ENCODE measurements around the gene MALSU1. TPM values are rescaled to one million over a fixed set of nuclear protein-coding genes. Genes with fewer than 3 reads are reported as not detected.

The MALSU1 gene
- total and polyA plus RNA-seq, 8 donors, result 10.7 to 29.4 (median 21.2) TPM

GRCh38 chr7:23334482-23335056 is 35.4 kb downstream of the MALSU1 start:
- TF ChIP-seq, protein P1, sequence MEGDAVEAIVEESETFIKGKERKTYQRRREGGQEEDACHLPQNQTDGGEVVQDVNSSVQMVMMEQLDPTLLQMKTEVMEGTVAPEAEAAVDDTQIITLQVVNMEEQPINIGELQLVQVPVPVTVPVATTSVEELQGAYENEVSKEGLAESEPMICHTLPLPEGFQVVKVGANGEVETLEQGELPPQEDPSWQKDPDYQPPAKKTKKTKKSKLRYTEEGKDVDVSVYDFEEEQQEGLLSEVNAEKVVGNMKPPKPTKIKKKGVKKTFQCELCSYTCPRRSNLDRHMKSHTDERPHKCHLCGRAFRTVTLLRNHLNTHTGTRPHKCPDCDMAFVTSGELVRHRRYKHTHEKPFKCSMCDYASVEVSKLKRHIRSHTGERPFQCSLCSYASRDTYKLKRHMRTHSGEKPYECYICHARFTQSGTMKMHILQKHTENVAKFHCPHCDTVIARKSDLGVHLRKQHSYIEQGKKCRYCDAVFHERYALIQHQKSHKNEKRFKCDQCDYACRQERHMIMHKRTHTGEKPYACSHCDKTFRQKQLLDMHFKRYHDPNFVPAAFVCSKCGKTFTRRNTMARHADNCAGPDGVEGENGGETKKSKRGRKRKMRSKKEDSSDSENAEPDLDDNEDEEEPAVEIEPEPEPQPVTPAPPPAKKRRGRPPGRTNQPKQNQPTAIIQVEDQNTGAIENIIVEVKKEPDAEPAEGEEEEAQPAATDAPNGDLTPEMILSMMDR (IDR thresholded peaks at IDR 0.05), result no peak
- H3K4me1 ChIP-seq, result peaks cover 17 to 36% (median 29%) of the 10 kb centered on the region in 3 donors
- intact Hi-C loops (cut with DNase I), result no loop called here
- peak in 3 of 6 donors; percentile 11 to 58 (median 39) for DNase-seq
- WGBS, 2 donors, result 9 to 10% methylated on average over 5 of the region's 5 CpGs
- H3K27me3 ChIP-seq, result peaks cover 0 to 22% (median 2%) of the 10 kb centered on the region in 4 donors
- H3K9me3 ChIP-seq, result no peaks in the 10 kb centered on the region
- H3K36me3 ChIP-seq, result no peaks in the 10 kb centered on the region
- no peak for FAIRE-seq
- ATAC-seq, result peak; percentile 73 to 87 (median 84)
- H3K4me3 ChIP-seq, result no peak overlapping the region
- peak overlapping the region in 1 of 4 donors; percentile 12 for H3K27ac ChIP-seq

- H3K27ac ChIP-seq, result no peak overlapping the region
- DNase-seq, result no peak
- H3K27me3 ChIP-seq, result peaks cover 0 to 22% (median 2%) of the 10 kb centered on the region in 4 donors
- WGBS, 2 donors, result 25 to 37% methylated on average over 2 of the region's 2 CpGs
- H3K4me1 ChIP-seq, result peaks cover 17 to 36% (median 29%) of the 10 kb centered on the region in 3 donors
- no peaks in the 10 kb centered on the region for H3K36me3 ChIP-seq
- TF ChIP-seq, protein P1 (IDR thresholded peaks at IDR 0.05), result no peak
- no peaks in the 10 kb centered on the region for H3K9me3 ChIP-seq
- no peak for FAIRE-seq
- peak in 1 of 4 donors; percentile 8 for ATAC-seq
- no peak overlapping the region for H3K4me3 ChIP-seq
- intact Hi-C loops (cut with DNase I), result no loop called here
Observed at GRCh38 chr7:23335136-23335535, 36.0 kb downstream of the MALSU1 start.

- TF ChIP-seq, protein P1 (IDR thresholded peaks at IDR 0.05), result no peak
- Histone ChIP-seq H3K27ac (no peak overlapping the region), H3K4me1 (peaks cover 17 to 36% (median 29%) of the 10 kb centered on the region in 3 donors), H3K27me3 (peaks cover 0 to 27% (median 2%) of the 10 kb centered on the region in 4 donors), H3K4me3 (no peak overlapping the region), H3K36me3 (no peaks in the 10 kb centered on the region), H3K9me3 (no peaks in the 10 kb centered on the region)
- ATAC-seq, result no peak
- DNase-seq, result no peak
- intact Hi-C loops (cut with DNase I), result no loop called here
- WGBS, 2 donors, result 50 to 56% methylated on average over 6 of the region's 6 CpGs
- no peak for FAIRE-seq
Observed at GRCh38 chr7:23335621-23336020, 36.5 kb downstream of the MALSU1 start.

- FAIRE-seq (no peak), ATAC-seq (no peak), DNase-seq (no peak)
- intact Hi-C loops (cut with DNase I), result no loop called here
- 81 to 92% methylated on average over 3 of the region's 3 CpGs for WGBS, 2 donors
- Histone ChIP-seq H3K4me1 (peaks cover 17 to 36% (median 29%) of the 10 kb centered on the region in 3 donors), H3K4me3 (no peak overlapping the region), H3K27me3 (peaks cover 0 to 31% (median 2%) of the 10 kb centered on the region in 4 donors), H3K36me3 (no peaks in the 10 kb centered on the region), H3K27ac (no peak overlapping the region), H3K9me3 (no peaks in the 10 kb centered on the region)
- TF ChIP-seq, protein P1 (IDR thresholded peaks at IDR 0.05), result no peak
Observed at GRCh38 chr7:23336086-23336485, 36.9 kb downstream of the MALSU1 start.

DNA sequence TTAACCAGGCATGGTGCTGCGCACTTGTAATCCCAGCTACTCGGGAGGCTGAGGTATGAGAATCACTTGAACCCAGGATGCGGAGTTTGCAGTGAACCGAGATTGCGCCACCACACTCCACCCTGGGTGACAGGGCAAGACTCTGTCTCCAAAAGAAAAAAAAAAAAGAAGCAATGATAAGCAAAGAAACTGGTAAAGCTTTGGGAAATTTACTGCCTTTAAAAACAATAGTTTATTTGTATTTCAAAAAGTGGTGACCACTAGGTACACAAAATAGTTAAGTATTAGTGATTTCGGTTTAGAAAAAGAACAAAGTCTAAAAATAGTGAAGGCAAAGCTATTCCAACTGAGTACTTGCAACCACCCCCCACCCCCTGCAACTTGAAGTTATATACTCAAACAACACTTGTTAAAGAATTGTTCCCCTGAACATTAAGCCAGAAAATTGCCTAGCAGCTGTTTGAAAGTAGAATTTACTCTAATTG is 37.7 kb downstream of the MALSU1 start:
- Histone ChIP-seq H3K4me1 (peaks cover 17 to 36% (median 29%) of the 10 kb centered on the region in 3 donors), H3K27me3 (peaks cover 0 to 31% (median 2%) of the 10 kb centered on the region in 4 donors), H3K27ac (no peak overlapping the region), H3K9me3 (no peaks in the 10 kb centered on the region), H3K36me3 (no peaks in the 10 kb centered on the region), H3K4me3 (no peak overlapping the region)
- intact Hi-C loops (cut with DNase I), result no loop called here
- DNase-seq (no peak), ATAC-seq (no peak), FAIRE-seq (no peak)
- TF ChIP-seq, protein P1 (IDR thresholded peaks at IDR 0.05), result no peak
- WGBS, 2 donors, result 80 to 84% methylated on average over 6 of the region's 6 CpGs
